Epithelial cell of proximal tubule (primary cell): Measurements from ENCODE around the gene PRDM1. TPM values are rescaled to one million over a fixed set of nuclear protein-coding genes. Genes with fewer than 3 reads are reported as not detected.

Experiments used
- DNase-seq: peaks from one replicate; pipeline ENCODE4 v3.0.0-alpha.2; 2011; ENCODE audit warnings: low read depth
- H3K4me3 ChIP-seq: 2 replicates; pipeline ENCODE4 v1.5.1; 2011; ENCODE audit warnings: low read depth, mild to moderate bottlenecking, low read length
- CTCF ChIP-seq: conservative IDR thresholded peaks from 2 replicates; pipeline ENCODE4 v1.5.1; 2012; ENCODE audit warnings: low read depth, mild to moderate bottlenecking, low read length
- total RNA-seq: library from RNA; depleted of rRNA; stranded (reverse); fragments of >200 nt; gene quantifications from 2 replicates; pipeline ENCODE4 v1.2.3, GENCODE V29; 2015

Gene PRDM1
- total RNA-seq, 1 donor from 2014 or later, result 1.0 TPM

- no peak for DNase-seq
- no peak for TF ChIP-seq CTCF
- H3K4me3 ChIP-seq, result no peak overlapping the region
Observed at GRCh38 chr6:106152952-106153351, 66.8 kb downstream of the PRDM1 start.

- no peak for DNase-seq
- TF ChIP-seq CTCF, result no peak
- H3K4me3 ChIP-seq, result no peak overlapping the region
Observed at GRCh38 chr6:106154326-106154725, 68.2 kb downstream of the PRDM1 start.

- no peak for TF ChIP-seq CTCF
- H3K4me3 ChIP-seq, result no peak overlapping the region
- no peak for DNase-seq
Observed at GRCh38 chr6:106155219-106155830, 69.2 kb downstream of the PRDM1 start.

GRCh38 chr6:106156413-106156812 lies 70.3 kb downstream of the PRDM1 start:
- DNase-seq, result no peak
- H3K4me3 ChIP-seq, result no peak overlapping the region
- TF ChIP-seq CTCF, result no peak

GRCh38 chr6:106156863-106157262 lies 70.7 kb downstream of the PRDM1 start:
- no peak overlapping the region for H3K4me3 ChIP-seq
- no peak for DNase-seq
- no peak for TF ChIP-seq CTCF

- no peak overlapping the region for H3K4me3 ChIP-seq
- TF ChIP-seq CTCF, result no peak
- no peak for DNase-seq
Observed at GRCh38 chr6:106158816-106159215, 72.7 kb downstream of the PRDM1 start.

Other genes with a start within 250 kb of the PRDM1 start
- gene ATG5, start 239.4 kb downstream of the PRDM1 start, total RNA-seq, result 25.5 and 28.1 TPM in 2 replicates